Measurements from ENCODE around the gene MYLK.

DNA sequence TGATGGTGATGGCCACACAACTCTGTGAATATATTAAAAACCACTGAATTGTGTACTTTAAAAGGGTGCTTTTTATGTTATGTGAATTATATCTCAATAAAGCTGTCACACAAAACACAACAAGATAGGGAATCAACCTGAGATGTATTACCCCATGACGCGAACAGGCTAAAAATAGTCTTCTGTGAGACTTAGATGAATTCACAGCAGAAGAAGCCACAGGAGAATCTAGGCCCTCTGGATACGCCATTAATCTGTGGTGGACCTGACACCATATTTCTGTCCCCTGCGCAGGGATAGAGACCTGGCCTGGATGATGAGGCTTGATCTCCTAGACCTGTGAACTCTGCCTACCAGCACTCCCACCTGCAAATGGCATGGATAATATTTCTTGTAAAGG lies 153.3 kb downstream of the MYLK start:
- TF ChIP-seq, protein P1, sequence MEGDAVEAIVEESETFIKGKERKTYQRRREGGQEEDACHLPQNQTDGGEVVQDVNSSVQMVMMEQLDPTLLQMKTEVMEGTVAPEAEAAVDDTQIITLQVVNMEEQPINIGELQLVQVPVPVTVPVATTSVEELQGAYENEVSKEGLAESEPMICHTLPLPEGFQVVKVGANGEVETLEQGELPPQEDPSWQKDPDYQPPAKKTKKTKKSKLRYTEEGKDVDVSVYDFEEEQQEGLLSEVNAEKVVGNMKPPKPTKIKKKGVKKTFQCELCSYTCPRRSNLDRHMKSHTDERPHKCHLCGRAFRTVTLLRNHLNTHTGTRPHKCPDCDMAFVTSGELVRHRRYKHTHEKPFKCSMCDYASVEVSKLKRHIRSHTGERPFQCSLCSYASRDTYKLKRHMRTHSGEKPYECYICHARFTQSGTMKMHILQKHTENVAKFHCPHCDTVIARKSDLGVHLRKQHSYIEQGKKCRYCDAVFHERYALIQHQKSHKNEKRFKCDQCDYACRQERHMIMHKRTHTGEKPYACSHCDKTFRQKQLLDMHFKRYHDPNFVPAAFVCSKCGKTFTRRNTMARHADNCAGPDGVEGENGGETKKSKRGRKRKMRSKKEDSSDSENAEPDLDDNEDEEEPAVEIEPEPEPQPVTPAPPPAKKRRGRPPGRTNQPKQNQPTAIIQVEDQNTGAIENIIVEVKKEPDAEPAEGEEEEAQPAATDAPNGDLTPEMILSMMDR (IDR thresholded peaks at IDR 0.05; ENCODE audit: poor library complexity) = no peak
- no peak for TF ChIP-seq EZH2phosphoT487 (IDR thresholded peaks at IDR 0.05; ENCODE audit: low read depth, severe bottlenecking, unreplicated experiment)
- no peak for TF ChIP-seq EZH2 (IDR thresholded peaks at IDR 0.05; ENCODE audit: borderline replicate concordance)
